Kidney (tissue), 22 donors: ENCODE results near the gene IFT52. TPM values are rescaled to one million over a fixed set of nuclear protein-coding genes. Genes with fewer than 3 reads are reported as not detected.

ENCODE experiments used
- DNase-seq, 5 donors: peaks; one replicate each; pipeline ENCODE4 v3.0.0-alpha.2; 2013 to 2020
- FAIRE-seq: peaks from 2 replicates; lab custom pipeline; 2012; peaks lifted over from hg19 to GRCh38; lab: Jason Lieb, UNC
- H3K27ac ChIP-seq, 2 donors: one replicate each; pipeline ENCODE4 v1.7.0; 2013; ENCODE audit warnings: low read depth in 2 of 2, low read length in 2 of 2, inconsistent platforms in 1 of 2
- H3K27me3 ChIP-seq: one replicate; pipeline ENCODE4 v1.7.1; 2013; ENCODE audit warnings: low read length, inconsistent platforms; ENCODE audit not compliant: control insufficient read depth, insufficient read depth
- H3K36me3 ChIP-seq, 3 donors: one replicate each; pipeline versions ENCODE4 v1.7.0 to v1.7.1; 2013; ENCODE audit warnings: low read length in 3 of 3, control low read depth in 1 of 3, inconsistent platforms in 1 of 3; ENCODE audit not compliant: insufficient read depth in 3 of 3, control insufficient read depth in 2 of 3
- H3K4me1 ChIP-seq, 3 donors: one replicate each; pipeline versions ENCODE4 v1.7.0 to v1.7.1; 2013; ENCODE audit warnings: low read length in 3 of 3, inconsistent platforms in 1 of 3, low read depth in 1 of 3; ENCODE audit not compliant: control insufficient read depth in 2 of 3, insufficient read depth in 2 of 3
- H3K4me3 ChIP-seq, 3 donors: one replicate each; pipeline versions ENCODE4 v1.7.0 to v1.8.1; 2013; ENCODE audit warnings: low read length in 3 of 3, control low read depth in 1 of 3, inconsistent platforms in 1 of 3
- H3K9ac ChIP-seq, 3 donors: one replicate each; pipeline versions ENCODE4 v1.7.0 to v1.7.1; 2013; ENCODE audit warnings: low read length in 3 of 3, control low read depth in 1 of 3, inconsistent platforms in 1 of 3
- H3K9me3 ChIP-seq, 3 donors: one replicate each; pipeline versions ENCODE4 v1.7.0 to v1.7.1; 2013; ENCODE audit warnings: low read length in 3 of 3, control low read depth in 1 of 3, inconsistent platforms in 1 of 3; ENCODE audit not compliant: control insufficient read depth in 2 of 3, insufficient read depth in 1 of 3
- CTCF ChIP-seq: IDR thresholded peaks from 3 replicates; pipeline ENCODE4 v1.5.1; 2012; ENCODE audit warnings: mild to moderate bottlenecking, moderate library complexity, borderline replicate concordance; ENCODE audit not compliant: insufficient read depth; ENCODE audit errors: extremely low read depth
- intact Hi-C: fragments of 100-400 bp; cut with DNase I; formaldehyde crosslinking; loops from one replicate; pipeline ENCODE4 v1.11.1; 2022
- long read RNA-seq, 10 donors: library from polyadenylated mRNA in 1 of 10; unstranded in 1 of 10; transcript quantifications; one replicate each; pipeline ENCODE4 v2.0.0 and lab custom pipeline, GENCODE V29; 2021 to 2026
- polyA plus RNA-seq: library from polyadenylated mRNA; stranded (reverse); fragments of 350-450 nt; fragmentation: Illumina TruSeq; extraction: RNeasy Lipid Tissue Mini Kit (QIAGEN cat#74804); gene quantifications from one replicate; pipeline ENCODE4 v1.2.3, GENCODE V29; 2014; ENCODE audit warnings: low read depth, low replicate concordance; ENCODE audit not compliant: insufficient read depth
- total RNA-seq: library from RNA; stranded (reverse); fragmentation: NEBNext Ultra II Directional; extraction: Animal tissue kit (Norgen Biotek cat#: 25700); gene quantifications from one replicate; pipeline ENCODE4 v1.2.1, GENCODE V29; 2021
- donor health status: control.
- donor health status: control.
- donor health status: control.
- donor health status: control.
- donor health status: control.
- donor health status: DM: yes; HTN: yes; CAD: no.
- donor health status: Normal renal cell carcinoma (clear cell type).

The IFT52 gene
- total RNA-seq (35.2 TPM), polyA plus RNA-seq (27.0 TPM)
- long read RNA-seq, donor 1, transcript IFT52-202 (14 exons, 1,599 nt), result minor isoform, 5 of 21 reads
- long read RNA-seq, donor 1, transcript IFT52-201 (14 exons, 1,757 nt), result major isoform, 13 of 21 reads
- long read RNA-seq, donor 1, partial matches to known transcripts, result 0 of 21 reads
- long read RNA-seq, donor 1, other reads (novel, unspliced or antisense), result 0 of 21 reads
- long read RNA-seq, donor 2, transcript IFT52-201 (14 exons, 1,757 nt), result major isoform, 13 of 29 reads
- long read RNA-seq, donor 2, transcript IFT52-202 (14 exons, 1,599 nt), result minor isoform, 9 of 29 reads
- long read RNA-seq, donor 2, partial matches to known transcripts, result 5 of 29 reads
- long read RNA-seq, donor 2, other reads (novel, unspliced or antisense), result 0 of 29 reads
- long read RNA-seq, donor 3, transcript IFT52-207 (2 exons, 749 nt), result minor isoform, 6 of 21 reads
- long read RNA-seq, donor 3, transcript IFT52-202 (14 exons, 1,599 nt), result minor isoform, 7 of 21 reads
- long read RNA-seq, donor 3, transcript IFT52-201 (14 exons, 1,757 nt), result major isoform, 8 of 21 reads
- long read RNA-seq, donor 3, partial matches to known transcripts, result 0 of 21 reads
- long read RNA-seq, donor 3, other reads (novel, unspliced or antisense), result 0 of 21 reads
- long read RNA-seq, donor 4, transcript IFT52-201 (14 exons, 1,757 nt), result major isoform, 13 of 17 reads
- long read RNA-seq, donor 4, partial matches to known transcripts, result 0 of 17 reads
- long read RNA-seq, donor 4, other reads (novel, unspliced or antisense), result 0 of 17 reads
- long read RNA-seq, donor 5, result 0 reads
- long read RNA-seq, donor 6, transcript IFT52-201 (14 exons, 1,757 nt), result major isoform, 29 of 61 reads
- long read RNA-seq, donor 6, transcript IFT52-207 (2 exons, 749 nt), result minor isoform, 6 of 61 reads
- long read RNA-seq, donor 6, transcript IFT52-202 (14 exons, 1,599 nt), result minor isoform, 7 of 61 reads
- long read RNA-seq, donor 6, partial matches to known transcripts, result 11 of 61 reads
- long read RNA-seq, donor 6, other reads (novel, unspliced or antisense), result 8 of 61 reads
- long read RNA-seq, donor 7, transcript IFT52-201 (14 exons, 1,757 nt), result major isoform, 12 of 27 reads
- long read RNA-seq, donor 7, transcript IFT52-202 (14 exons, 1,599 nt), result minor isoform, 9 of 27 reads
- long read RNA-seq, donor 7, partial matches to known transcripts, result 0 of 27 reads
- long read RNA-seq, donor 7, other reads (novel, unspliced or antisense), result 6 of 27 reads
- long read RNA-seq, donor 8, transcript IFT52-202 (14 exons, 1,599 nt), result minor isoform, 7 of 23 reads
- long read RNA-seq, donor 8, transcript IFT52-201 (14 exons, 1,757 nt), result major isoform, 13 of 23 reads
- long read RNA-seq, donor 8, partial matches to known transcripts, result 0 of 23 reads
- long read RNA-seq, donor 8, other reads (novel, unspliced or antisense), result 0 of 23 reads
- long read RNA-seq, donor 9, transcript IFT52-201 (14 exons, 1,757 nt), result major isoform, 8 of 11 reads
- long read RNA-seq, donor 9, partial matches to known transcripts, result 0 of 11 reads
- long read RNA-seq, donor 9, other reads (novel, unspliced or antisense), result 0 of 11 reads
- long read RNA-seq, donor 10, transcript IFT52-201 (14 exons, 1,757 nt), result major isoform, 10 of 15 reads
- long read RNA-seq, donor 10, partial matches to known transcripts, result 0 of 15 reads
- long read RNA-seq, donor 10, other reads (novel, unspliced or antisense), result 0 of 15 reads

- no peak for FAIRE-seq
- intact Hi-C loops, result no loop called here
- TF ChIP-seq CTCF, result no peak
These were observed at the start of gene IFT52 for GRCh38 chr20:43590392-43591303. Gene IFT52, plus strand, starts transcription at chr20:43590937. Its CDS starts 3,762 bp downstream, at chr20:43594699.

GRCh38 chr20:43541214-43541613 is 49.5 kb upstream of the IFT52 start:
- no peaks in the 10 kb centered on the region for H3K9me3 ChIP-seq
- intact Hi-C loops, result no loop called here
- H3K27ac ChIP-seq, result no peak overlapping the region
- H3K4me3 ChIP-seq, result no peak overlapping the region
- no peaks in the 10 kb centered on the region for H3K36me3 ChIP-seq
- no peak overlapping the region for H3K9ac ChIP-seq
- H3K27me3 ChIP-seq, result no peaks in the 10 kb centered on the region
- FAIRE-seq (no peak), DNase-seq (no peak)
- peaks cover 0 to 3% (median 0%) of the 10 kb centered on the region in 3 donors for H3K4me1 ChIP-seq
- no peak for TF ChIP-seq CTCF

More at GRCh38 chr20:43590392-43591303, at the start of gene IFT52:
- DNase-seq, result peak; percentile 93 to 98 (median 97)
- peaks cover 0 to under 1% (median 0%) of the 10 kb centered on the region in 3 donors for H3K36me3 ChIP-seq
- peak within 1 kb of the TSS; percentile 83 to 91 for H3K27ac ChIP-seq
- peaks cover 0 to 8% (median 0%) of the 10 kb centered on the region in 3 donors for H3K4me1 ChIP-seq
- peak within 1 kb of the TSS; percentile 64 to 83 (median 76) for H3K9ac ChIP-seq
- H3K27me3 ChIP-seq, result no peaks in the 10 kb centered on the region
- H3K9me3 ChIP-seq, result no peaks in the 10 kb centered on the region
- peak within 1 kb of the TSS; percentile 85 to 91 (median 91) for H3K4me3 ChIP-seq
